ENCODE data around the gene YPEL3. TPM values are rescaled to one million over a fixed set of nuclear protein-coding genes. Genes with fewer than 3 reads are reported as not detected.

The YPEL3 gene
- total RNA-seq, 1 donor from 2014 or later: 9.6 TPM

DNA sequence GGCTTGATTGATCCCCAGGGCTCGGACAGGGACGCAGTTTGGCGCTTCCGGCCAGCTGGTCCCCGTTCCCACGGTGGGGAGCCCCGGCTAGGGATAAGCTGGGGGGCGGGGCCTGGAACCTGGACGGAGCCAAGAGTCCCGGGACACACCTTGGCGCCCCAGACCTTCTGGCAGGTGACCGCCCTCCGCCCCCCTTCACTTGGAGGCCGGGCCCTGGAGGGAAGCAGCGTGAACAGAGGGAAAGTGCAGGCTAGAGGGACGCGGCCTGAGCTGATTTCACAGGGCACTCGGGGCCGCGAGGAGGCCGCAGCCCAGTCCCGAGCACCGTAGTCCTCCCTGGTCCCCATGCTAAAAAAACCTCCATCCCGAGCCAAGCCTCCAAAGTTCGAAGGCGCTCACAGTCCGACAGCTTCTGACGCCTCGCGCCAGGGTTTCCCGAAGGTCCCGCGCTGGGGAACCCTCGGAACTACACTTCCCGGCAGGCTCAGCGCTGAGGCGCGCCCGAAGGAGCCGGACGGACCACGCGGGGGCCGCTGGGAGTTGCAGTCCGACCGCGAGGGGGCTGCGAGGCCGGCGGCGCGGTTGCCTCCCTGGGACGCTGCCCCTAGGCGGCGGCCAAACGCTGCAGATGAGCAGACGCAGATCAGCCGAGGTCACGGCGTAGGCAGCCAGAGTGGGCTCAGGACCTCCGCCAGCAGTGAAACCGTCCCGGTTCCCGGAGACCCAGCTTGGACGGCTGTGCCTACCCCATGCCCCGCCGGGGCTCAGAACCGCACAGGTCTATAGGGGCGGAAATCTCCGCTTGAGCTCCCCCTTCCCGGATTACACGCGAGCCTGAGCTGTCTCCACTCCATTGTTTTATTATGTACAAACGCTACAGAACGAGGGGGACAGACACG, 4.3 kb downstream of the YPEL3 start, which contains the start of gene TBX6:
Gene TBX6, minus strand, starts transcription at position 451 of the 899 bp plus-strand sequence. CDS start 731 bp downstream, outside the sequence.
- TF ChIP-seq, protein P1, sequence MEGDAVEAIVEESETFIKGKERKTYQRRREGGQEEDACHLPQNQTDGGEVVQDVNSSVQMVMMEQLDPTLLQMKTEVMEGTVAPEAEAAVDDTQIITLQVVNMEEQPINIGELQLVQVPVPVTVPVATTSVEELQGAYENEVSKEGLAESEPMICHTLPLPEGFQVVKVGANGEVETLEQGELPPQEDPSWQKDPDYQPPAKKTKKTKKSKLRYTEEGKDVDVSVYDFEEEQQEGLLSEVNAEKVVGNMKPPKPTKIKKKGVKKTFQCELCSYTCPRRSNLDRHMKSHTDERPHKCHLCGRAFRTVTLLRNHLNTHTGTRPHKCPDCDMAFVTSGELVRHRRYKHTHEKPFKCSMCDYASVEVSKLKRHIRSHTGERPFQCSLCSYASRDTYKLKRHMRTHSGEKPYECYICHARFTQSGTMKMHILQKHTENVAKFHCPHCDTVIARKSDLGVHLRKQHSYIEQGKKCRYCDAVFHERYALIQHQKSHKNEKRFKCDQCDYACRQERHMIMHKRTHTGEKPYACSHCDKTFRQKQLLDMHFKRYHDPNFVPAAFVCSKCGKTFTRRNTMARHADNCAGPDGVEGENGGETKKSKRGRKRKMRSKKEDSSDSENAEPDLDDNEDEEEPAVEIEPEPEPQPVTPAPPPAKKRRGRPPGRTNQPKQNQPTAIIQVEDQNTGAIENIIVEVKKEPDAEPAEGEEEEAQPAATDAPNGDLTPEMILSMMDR (conservative IDR thresholded peaks at IDR 0.05): peak; percentile 72
- Mint-ChIP-seq H3K4me1 (peaks cover 38% of the 10 kb centered on the region), H3K4me3 (peak within 1 kb of the TSS; percentile 84), H3K36me3 (ENCODE audit: low read depth) (peaks cover 7% of the 10 kb centered on the region), H3K27me3 (ENCODE audit: low read depth) (peaks cover 2% of the 10 kb centered on the region), H3K9me3 (no peaks in the 10 kb centered on the region), H3K27ac (ENCODE audit: unreplicated experiment) (peak within 1 kb of the TSS; percentile 95)
- peak; percentile 95 for DNase-seq (ENCODE audit: low read depth, low spot score)

DNA sequence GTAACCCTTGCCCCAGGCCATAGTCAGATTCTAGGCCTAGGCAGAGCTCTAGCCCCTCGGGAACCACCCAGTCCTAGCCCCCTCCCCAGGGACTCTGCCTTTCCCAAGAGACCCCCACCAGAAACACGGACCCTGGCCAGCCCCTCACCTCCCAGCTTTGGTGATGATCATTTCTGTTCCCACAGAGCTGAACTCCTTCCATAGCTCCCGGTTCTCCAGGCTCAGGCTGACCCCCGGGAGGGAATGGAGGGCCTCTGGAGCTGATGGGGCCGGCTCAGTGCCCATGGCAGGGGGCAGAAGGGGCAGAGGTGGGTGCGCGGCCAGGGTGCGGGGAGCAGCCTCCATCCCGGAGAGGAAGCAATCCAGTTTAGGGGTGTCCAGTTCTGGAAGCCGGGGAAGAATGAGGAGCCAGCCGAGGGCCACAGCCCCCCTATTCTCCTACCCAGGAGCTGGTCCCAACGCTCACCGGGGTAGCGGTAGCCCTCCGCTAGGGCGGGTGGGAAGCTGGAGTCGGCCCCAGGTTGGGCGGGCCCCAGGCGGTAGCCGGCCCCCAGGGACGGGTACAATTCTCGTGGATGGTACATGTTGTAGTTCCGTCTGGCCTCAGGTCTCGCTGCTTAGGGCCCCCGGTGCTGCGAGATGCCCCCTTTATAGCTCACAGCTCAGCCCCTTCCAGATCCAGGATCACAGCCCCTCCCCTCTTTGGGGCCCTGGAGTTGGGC, 5.2 kb downstream of the YPEL3 start:
- no peak for DNase-seq (ENCODE audit: low read depth, low spot score)
- TF ChIP-seq, protein P1 (conservative IDR thresholded peaks at IDR 0.05): no peak
- Mint-ChIP-seq H3K9me3 (no peaks in the 10 kb centered on the region), H3K27ac (ENCODE audit: unreplicated experiment) (no peak overlapping the region), H3K27me3 (ENCODE audit: low read depth) (peaks cover 2% of the 10 kb centered on the region), H3K4me1 (peaks cover 33% of the 10 kb centered on the region), H3K36me3 (ENCODE audit: low read depth) (peaks cover 7% of the 10 kb centered on the region), H3K4me3 (peak overlapping the region; percentile 77)

DNA sequence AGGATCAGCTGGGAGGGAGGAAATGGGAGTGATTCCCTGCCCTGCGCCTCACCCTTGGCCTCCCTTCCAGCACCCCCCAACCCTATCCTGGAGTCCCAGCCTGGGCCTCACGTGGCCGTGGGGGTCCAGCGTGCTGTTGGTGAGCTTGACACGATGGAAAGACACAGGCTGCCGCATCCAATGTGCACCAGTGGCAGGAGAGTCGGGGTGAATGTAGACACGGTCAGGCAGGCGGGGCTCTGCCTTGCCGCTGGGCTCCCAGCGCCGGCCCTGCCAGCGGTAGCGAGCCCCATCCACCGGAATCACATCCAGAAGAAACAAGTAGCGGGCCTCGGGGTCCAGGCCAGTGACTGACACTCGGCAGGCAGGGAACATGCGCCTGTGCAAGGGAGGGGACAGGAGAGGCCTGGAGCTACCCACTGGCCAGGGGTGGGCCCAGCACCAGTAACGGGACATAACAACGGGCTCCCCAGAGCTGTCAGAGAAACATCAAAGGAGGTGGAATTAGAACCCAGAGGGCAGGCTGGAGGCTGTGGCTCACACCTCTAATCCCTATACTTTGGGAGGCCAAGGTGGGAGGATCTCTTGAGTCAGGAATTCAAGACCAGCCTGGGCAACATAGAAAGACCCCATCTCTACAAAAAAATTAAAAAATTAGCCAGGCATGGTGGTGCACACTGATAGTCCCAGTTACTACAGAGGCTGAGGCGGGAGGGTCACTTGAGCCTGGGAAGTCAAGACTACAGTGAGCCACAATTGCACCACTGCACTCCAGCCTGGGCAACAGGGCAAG, 7.0 kb downstream of the YPEL3 start:
- peaks cover 2% of the 10 kb centered on the region for H3K27me3 Mint-ChIP-seq (ENCODE audit: low read depth)
- peak overlapping the region; percentile 31 for H3K4me3 Mint-ChIP-seq
- H3K36me3 Mint-ChIP-seq (ENCODE audit: low read depth): peaks cover 7% of the 10 kb centered on the region
- H3K9me3 Mint-ChIP-seq: no peaks in the 10 kb centered on the region
- H3K4me1 Mint-ChIP-seq: peaks cover 22% of the 10 kb centered on the region
- DNase-seq (ENCODE audit: low read depth, low spot score): no peak
- H3K27ac Mint-ChIP-seq (ENCODE audit: unreplicated experiment): peak overlapping the region; percentile 50
- TF ChIP-seq, protein P1 (conservative IDR thresholded peaks at IDR 0.05): no peak

DNA sequence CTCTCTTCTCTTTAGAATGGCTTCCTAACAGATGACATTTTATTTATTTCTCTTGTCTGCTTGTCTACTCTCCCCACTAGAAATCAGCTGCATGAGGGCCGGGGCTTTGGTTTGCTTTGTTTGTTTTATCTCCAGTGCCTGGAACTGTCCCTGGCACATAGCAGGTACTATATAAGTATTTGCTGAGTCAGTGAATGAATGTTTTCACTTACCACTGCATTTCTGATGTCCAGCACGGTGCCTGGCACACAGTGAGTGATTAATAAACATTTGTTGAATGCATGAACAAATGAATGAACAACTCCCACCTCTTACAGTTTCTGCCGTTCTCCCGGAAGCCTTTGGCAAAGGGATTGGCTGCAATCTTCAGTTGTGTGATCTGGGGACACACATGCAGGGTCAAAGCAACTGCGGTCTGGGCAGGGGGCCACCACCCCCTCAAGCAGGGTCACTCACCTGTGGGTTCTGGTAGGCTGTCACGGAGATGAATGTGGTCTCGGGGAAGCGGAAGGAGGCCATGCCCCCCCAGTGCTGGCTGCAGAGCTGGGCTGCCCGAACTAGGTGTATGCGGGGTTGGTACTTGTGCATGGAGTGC, 7.7 kb downstream of the YPEL3 start:
- Mint-ChIP-seq H3K36me3 (ENCODE audit: low read depth) (peaks cover 7% of the 10 kb centered on the region), H3K27ac (ENCODE audit: unreplicated experiment) (no peak overlapping the region), H3K9me3 (no peaks in the 10 kb centered on the region), H3K4me3 (peak overlapping the region; percentile 49), H3K27me3 (ENCODE audit: low read depth) (peaks cover 2% of the 10 kb centered on the region), H3K4me1 (peaks cover 21% of the 10 kb centered on the region)
- no peak for DNase-seq (ENCODE audit: low read depth, low spot score)
- TF ChIP-seq, protein P1 (conservative IDR thresholded peaks at IDR 0.05): no peak
